Astrocyte (in vitro differentiated cells and primary cell): Measurements from ENCODE around the gene TSPEAR.

ENCODE experiments used
- EZH2 ChIP-seq: IDR thresholded peaks from 2 replicates; pipeline ENCODE4 v1.6.1; 2012; ENCODE audit warnings: mild to moderate bottlenecking, low read length, inconsistent platforms; ENCODE audit not compliant: insufficient read depth
- TF ChIP-seq, protein P1 (sequence below): IDR thresholded peaks from 2 replicates; pipeline ENCODE4 v1.5.1; 2011; ENCODE audit warnings: low read depth, mild to moderate bottlenecking, inconsistent platforms, low read length, moderate library complexity; ENCODE audit not compliant: insufficient read depth

DNA sequence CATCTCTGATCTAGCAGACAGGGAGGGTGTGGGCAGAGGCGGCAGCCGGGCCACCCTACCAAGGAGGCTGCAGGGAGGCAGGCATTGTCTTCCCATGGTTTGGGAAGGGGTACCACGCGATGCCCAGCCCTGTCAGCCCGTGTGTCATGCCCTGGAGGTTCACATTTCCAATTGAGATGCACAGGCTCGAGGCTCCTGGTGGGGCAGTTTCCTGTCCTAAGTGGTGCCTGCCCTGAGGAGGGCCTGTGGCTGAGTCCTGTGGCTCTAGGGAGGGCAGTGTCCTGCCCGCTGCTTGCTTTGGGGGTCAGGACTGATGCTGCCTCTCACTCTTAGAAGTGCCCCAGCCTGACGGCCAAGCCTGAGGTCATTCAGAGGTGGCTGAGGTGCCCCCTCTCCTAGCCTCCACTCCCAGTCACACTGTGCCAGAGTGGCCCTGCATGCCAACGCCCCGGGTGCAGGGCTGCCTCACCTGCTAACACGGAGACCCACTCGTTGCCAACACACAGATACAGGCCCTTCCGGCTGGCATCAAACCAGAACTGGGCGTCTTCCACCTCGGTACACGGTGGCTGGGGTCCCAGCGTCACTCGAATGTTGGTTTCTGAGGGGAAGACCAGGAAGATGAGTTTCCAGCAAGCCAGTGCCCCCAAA, 183.3 kb downstream of the TSPEAR start:
- no peak for TF ChIP-seq EZH2
- TF ChIP-seq, protein P1, sequence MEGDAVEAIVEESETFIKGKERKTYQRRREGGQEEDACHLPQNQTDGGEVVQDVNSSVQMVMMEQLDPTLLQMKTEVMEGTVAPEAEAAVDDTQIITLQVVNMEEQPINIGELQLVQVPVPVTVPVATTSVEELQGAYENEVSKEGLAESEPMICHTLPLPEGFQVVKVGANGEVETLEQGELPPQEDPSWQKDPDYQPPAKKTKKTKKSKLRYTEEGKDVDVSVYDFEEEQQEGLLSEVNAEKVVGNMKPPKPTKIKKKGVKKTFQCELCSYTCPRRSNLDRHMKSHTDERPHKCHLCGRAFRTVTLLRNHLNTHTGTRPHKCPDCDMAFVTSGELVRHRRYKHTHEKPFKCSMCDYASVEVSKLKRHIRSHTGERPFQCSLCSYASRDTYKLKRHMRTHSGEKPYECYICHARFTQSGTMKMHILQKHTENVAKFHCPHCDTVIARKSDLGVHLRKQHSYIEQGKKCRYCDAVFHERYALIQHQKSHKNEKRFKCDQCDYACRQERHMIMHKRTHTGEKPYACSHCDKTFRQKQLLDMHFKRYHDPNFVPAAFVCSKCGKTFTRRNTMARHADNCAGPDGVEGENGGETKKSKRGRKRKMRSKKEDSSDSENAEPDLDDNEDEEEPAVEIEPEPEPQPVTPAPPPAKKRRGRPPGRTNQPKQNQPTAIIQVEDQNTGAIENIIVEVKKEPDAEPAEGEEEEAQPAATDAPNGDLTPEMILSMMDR, result no peak
